ENCODE data around the gene ANTXR1.

Gene ANTXR1

GRCh38 chr2:69013142-69013839 is at the start of gene ANTXR1:
TSS of gene ANTXR1 (plus strand) at chr2:69013179. CDS start at chr2:69013500, 321 bp downstream.
- Histone ChIP-seq H3K9ac (ENCODE audit: low read depth, low read length, poor library complexity, severe bottlenecking) (peak within 1 kb of the TSS; percentile 78), H3K9me2 (replicated peaks; ENCODE audit: low read depth, low read length) (no peaks in the 10 kb centered on the region), H3K4me1 (ENCODE audit: insufficient read depth, low read length, poor library complexity, severe bottlenecking) (peaks cover 33% of the 10 kb centered on the region), H2AFZ (ENCODE audit: low read length) (peak within 1 kb of the TSS; percentile 97), H3K79me2 (ENCODE audit: insufficient read depth, low read length) (peaks cover 19% of the 10 kb centered on the region), H3F3A (ENCODE audit: low read depth) (no peaks in the 10 kb centered on the region), H4K20me1 (ENCODE audit: insufficient read depth, low read length, poor library complexity, severe bottlenecking) (peaks cover 4% of the 10 kb centered on the region), H3K9me3 (ENCODE audit: insufficient read depth, low read depth, low read length) (no peaks in the 10 kb centered on the region), H3K36me3 (ENCODE audit: insufficient read depth, low read length) (no peaks in the 10 kb centered on the region), H3K4me2 (ENCODE audit: low read depth, low read length, poor library complexity, severe bottlenecking) (peak within 1 kb of the TSS; percentile 90), H3K27me3 (ENCODE audit: insufficient read depth, low read length, poor library complexity, severe bottlenecking) (no peaks in the 10 kb centered on the region), H3K4me3 (ENCODE audit: low read length, poor library complexity, severe bottlenecking) (peak within 1 kb of the TSS; percentile 97)
- TF ChIP-seq EZH2phosphoT487 (IDR thresholded peaks at IDR 0.05; ENCODE audit: borderline replicate concordance) (no peak), CTCF (conservative IDR thresholded peaks at IDR 0.05; ENCODE audit: low read length) (no peak)

- Histone ChIP-seq H3K4me1 (ENCODE audit: insufficient read depth, low read length, poor library complexity, severe bottlenecking) (no peaks in the 10 kb centered on the region), H4K20me1 (ENCODE audit: insufficient read depth, low read length, poor library complexity, severe bottlenecking) (no peaks in the 10 kb centered on the region), H2AFZ (ENCODE audit: low read length) (no peak overlapping the region), H3K9ac (ENCODE audit: low read depth, low read length, poor library complexity, severe bottlenecking) (no peak overlapping the region), H3K36me3 (ENCODE audit: insufficient read depth, low read length) (no peaks in the 10 kb centered on the region), H3K4me3 (ENCODE audit: low read length, poor library complexity, severe bottlenecking) (no peak overlapping the region), H3F3A (ENCODE audit: low read depth) (no peaks in the 10 kb centered on the region), H3K27me3 (ENCODE audit: insufficient read depth, low read length, poor library complexity, severe bottlenecking) (no peaks in the 10 kb centered on the region), H3K4me2 (ENCODE audit: low read depth, low read length, poor library complexity, severe bottlenecking) (no peak overlapping the region), H3K9me3 (ENCODE audit: insufficient read depth, low read depth, low read length) (no peaks in the 10 kb centered on the region), H3K79me2 (ENCODE audit: insufficient read depth, low read length) (no peaks in the 10 kb centered on the region), H3K9me2 (replicated peaks; ENCODE audit: low read depth, low read length) (no peaks in the 10 kb centered on the region)
- no peak for TF ChIP-seq CTCF (conservative IDR thresholded peaks at IDR 0.05; ENCODE audit: low read length)
- TF ChIP-seq EZH2phosphoT487 (IDR thresholded peaks at IDR 0.05; ENCODE audit: borderline replicate concordance) = no peak
These were observed 48.7 kb upstream of the ANTXR1 start for GRCh38 chr2:68964282-68964681.

DNA sequence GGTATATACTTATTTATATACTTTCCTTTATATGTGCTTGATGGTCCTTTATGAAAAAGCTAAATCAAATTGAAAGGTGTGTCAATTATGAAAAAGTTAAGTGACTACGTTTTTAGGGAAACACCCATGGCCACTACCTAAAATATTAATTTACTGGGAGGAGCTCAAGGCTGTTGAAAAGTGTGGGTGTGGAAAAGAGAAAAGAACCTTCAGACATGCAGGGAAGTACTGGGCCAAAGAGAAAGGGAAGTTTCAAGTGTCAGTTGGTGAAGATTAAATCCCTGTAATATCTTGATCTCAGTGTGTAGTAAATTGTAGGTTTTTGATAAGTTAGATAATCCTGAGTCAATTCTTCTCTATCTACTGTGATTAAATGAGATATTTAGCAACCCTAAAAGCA is 44.8 kb upstream of the ANTXR1 start:
- H3K4me2 ChIP-seq (ENCODE audit: low read depth, low read length, poor library complexity, severe bottlenecking) = no peak overlapping the region
- no peak overlapping the region for H2AFZ ChIP-seq (ENCODE audit: low read length)
- H3K27me3 ChIP-seq (ENCODE audit: insufficient read depth, low read length, poor library complexity, severe bottlenecking) = no peaks in the 10 kb centered on the region
- no peaks in the 10 kb centered on the region for H3K79me2 ChIP-seq (ENCODE audit: insufficient read depth, low read length)
- no peak overlapping the region for H3K4me3 ChIP-seq (ENCODE audit: low read length, poor library complexity, severe bottlenecking)
- no peaks in the 10 kb centered on the region for H3K4me1 ChIP-seq (ENCODE audit: insufficient read depth, low read length, poor library complexity, severe bottlenecking)
- no peak overlapping the region for H3K9ac ChIP-seq (ENCODE audit: low read depth, low read length, poor library complexity, severe bottlenecking)
- no peaks in the 10 kb centered on the region for H4K20me1 ChIP-seq (ENCODE audit: insufficient read depth, low read length, poor library complexity, severe bottlenecking)
- no peaks in the 10 kb centered on the region for H3K36me3 ChIP-seq (ENCODE audit: insufficient read depth, low read length)
- H3K9me3 ChIP-seq (ENCODE audit: insufficient read depth, low read depth, low read length) = no peaks in the 10 kb centered on the region
- TF ChIP-seq EZH2phosphoT487 (IDR thresholded peaks at IDR 0.05; ENCODE audit: borderline replicate concordance) (no peak), CTCF (conservative IDR thresholded peaks at IDR 0.05; ENCODE audit: low read length) (no peak)
- no peaks in the 10 kb centered on the region for H3K9me2 ChIP-seq (replicated peaks; ENCODE audit: low read depth, low read length)
- H3F3A ChIP-seq (ENCODE audit: low read depth) = no peaks in the 10 kb centered on the region
